Nucleus accumbens (tissue), 56 donors: ENCODE results near the gene CAPN5.
A peak's percentile ranks its signal among the peaks of the same experiment; 100 is the strongest.

Source experiments
- DNase-seq, 56 donors: peaks; one replicate each; lab custom pipeline; 2025; lab: John Stamatoyannopoulos, UW

Gene CAPN5

GRCh38 chr11:77127235-77127911, 60.6 kb downstream of the CAPN5 start:
- DNase-seq = peak in 43 of 56 donors; percentile 13 to 77 (median 55)

DNA sequence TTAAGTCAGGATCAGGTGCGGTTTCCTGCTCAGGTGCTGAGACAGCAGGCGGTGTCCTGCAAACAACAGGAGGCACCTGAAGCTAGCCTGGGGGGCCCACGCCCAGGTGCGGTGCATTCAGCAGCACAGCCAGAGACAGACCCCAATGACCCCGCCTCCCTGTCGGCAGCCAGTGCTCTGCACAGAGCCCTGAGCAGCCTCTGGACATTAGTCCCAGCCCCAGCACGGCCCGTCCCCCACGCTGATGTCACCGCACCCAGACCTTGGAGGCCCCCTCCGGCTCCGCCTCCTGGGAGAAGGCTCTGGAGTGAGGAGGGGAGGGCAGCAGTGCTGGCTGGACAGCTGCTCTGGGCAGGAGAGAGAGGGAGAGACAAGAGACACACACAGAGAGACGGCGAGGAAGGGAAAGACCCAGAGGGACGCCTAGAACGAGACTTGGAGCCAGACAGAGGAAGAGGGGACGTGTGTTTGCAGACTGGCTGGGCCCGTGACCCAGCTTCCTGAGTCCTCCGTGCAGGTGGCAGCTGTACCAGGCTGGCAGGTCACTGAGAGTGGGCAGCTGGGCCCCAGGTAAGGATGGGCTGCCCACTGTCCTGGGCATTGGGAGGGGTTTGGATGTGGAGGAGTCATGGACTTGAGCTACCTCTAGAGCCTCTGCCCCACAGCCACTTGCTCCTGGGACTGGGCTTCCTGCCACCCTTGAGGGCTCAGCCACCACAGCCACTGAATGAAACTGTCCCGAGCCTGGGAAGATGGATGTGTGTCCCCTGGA, 61.3 kb downstream of the CAPN5 start, which contains the start of gene MYO7A:
TSS of gene MYO7A (plus strand) at position 327 of the 772 bp plus-strand sequence. CDS start 2,389 bp downstream, outside the sequence.
- peak in 48 of 56 donors; percentile 18 to 86 (median 38) for DNase-seq

DNA sequence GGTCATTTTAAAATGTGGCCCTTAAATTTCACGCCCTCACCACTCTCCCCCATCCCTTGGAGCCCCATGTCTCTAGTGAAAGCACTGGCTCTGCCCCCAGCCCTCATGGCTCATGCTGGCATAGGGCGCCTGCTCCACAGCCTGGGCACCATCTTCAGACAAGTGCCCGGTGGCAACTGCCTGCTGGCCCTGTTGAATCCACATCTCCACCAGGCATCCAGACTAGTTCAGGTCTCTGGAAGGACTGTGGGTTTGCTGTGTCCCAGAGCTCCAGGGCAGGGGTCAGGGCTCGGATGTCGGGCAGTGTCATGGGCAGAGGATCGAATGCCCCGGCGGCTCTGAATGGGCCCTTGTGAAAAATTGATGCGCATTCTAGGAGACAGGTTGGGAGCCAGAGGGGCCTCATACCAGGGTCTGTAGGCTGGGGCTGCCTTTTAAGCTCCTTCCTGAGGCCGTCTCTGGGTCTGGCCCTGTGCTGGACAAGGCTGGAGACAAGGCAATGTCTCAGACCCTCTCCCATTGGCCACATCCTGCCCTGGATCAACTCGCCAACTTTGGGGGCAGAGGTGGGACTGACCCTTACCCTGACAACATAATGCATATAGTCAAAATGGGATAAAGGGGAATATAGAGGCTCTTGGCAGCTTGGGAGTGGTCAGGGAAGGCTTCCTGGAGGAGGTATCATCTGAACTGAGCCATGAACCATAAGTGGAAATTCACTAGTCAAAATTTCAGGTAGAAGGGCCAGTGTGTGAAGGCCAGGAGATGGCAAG, 62.5 kb downstream of the CAPN5 start:
- no peak for DNase-seq

DNA sequence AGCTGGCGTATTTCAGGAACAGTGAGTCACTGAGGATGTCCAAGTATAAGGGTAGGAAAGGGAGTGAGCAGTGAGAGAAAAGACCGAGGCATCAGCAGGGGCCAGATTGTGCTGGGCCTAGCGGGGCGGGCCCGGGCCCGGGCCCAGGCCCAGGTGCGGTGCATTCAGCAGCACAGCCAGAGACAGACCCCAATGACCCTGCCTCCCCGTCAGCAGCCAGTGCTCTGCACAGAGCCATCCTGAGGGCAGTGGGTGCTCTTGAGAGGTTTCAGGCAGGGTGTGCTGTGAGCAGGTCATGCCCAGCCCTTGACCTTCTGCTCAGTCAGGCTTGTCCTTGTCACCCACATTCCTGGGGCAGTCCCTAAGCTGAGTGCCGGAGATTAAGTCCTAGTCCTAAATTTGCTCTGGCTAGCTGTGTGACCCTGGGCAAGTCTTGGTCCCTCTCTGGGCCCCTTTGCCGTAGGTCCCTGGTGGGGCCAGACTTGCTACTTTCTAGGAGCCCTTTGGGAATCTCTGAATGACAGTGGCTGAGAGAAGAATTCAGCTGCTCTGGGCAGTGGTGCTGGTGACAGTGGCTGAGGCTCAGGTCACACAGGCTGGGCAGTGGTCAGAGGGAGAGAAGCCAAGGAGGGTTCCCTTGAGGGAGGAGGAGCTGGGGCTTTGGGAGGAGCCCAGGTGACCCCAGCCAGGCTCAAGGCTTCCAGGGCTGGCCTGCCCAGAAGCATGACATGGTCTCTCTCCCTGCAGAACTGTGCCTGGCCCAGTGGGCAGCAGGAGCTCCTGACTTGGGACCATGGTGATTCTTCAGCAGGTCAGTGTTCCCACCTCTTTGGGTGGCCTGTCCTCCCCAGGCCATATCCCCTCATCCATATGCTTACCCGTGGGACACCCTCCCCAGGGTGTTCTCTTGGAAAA, 63.3 kb downstream of the CAPN5 start:
- DNase-seq = no peak

DNA sequence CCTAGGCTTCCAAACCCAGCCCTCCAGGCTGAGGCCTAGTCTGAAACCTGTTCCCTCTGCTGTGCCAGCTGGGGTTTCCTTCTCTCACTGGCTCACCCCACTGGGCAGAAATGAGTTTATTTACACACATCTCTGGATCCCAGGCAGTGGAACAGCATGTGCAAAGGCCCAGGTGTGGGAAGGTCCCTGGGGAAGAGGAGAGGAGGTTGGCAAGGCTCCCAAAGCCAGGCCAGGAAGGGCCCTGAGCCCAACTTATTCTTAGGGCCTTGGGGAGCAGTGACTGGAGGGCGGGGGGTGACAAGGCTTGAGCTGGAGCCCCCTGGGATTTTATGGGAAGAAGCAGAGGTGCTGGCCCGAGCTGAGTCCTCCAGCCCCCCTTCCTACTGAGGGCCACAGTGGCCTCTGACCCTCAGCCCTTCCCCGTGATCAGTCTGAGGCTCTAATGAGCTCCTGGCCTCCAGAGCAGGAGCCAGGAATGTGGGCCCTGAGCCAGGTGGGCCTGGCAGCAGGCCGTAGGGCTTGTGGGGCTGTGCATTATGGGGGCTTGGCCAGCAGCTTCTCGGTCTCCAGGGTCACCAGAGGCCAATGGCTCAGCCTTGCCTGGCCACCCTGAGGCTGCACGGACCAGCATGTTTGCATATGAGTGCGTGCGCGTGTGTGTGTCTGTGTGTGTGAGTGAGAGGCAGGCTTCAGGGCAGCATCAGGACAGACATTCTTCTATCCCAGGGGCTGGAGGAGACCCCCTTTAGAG, 64.2 kb downstream of the CAPN5 start:
- DNase-seq = peak in 25 of 56 donors; percentile 4 to 55 (median 26)

GRCh38 chr11:77131560-77131959, 64.8 kb downstream of the CAPN5 start:
- DNase-seq = no peak

DNA sequence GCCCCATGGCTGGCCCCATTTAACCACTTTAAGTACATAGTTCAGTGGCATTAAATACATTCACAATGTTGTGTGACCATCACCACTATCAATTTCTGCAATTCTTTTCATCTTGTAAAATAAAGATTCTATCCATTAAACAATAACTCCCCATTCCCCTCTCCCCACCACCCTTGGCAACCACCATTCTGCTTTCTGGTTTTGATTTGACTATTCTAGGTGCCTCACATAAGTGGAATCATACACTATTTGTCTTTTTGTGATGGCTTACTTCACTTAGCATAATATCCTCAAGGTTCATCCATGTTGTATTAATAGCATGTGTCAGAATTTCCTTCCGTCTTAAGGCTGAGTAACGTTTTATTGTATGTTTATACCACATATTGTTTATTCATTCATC, 68.3 kb downstream of the CAPN5 start:
- no peak for DNase-seq

DNA sequence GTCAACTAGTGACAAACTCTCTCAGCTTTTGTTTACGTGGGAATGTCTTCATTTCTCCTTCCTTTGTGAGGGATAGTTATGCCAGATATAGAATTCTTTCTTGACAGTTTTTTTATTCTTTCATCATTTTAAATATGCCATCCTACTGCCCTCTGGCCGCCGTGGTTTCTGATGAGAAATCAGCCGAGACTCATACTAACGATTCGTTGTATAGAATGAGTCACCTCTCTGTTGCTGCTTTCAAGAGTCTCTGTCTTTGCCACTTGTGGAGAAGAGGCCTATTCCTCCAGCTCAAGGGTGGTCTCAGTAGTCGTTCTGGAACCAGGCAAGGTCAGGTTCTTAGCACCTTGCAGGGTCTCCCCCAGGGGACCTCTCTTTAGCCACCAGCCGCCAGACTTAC, 69.3 kb downstream of the CAPN5 start:
- DNase-seq = no peak

- DNase-seq = no peak
These were observed 70.1 kb downstream of the CAPN5 start for GRCh38 chr11:77136784-77137420.

DNA sequence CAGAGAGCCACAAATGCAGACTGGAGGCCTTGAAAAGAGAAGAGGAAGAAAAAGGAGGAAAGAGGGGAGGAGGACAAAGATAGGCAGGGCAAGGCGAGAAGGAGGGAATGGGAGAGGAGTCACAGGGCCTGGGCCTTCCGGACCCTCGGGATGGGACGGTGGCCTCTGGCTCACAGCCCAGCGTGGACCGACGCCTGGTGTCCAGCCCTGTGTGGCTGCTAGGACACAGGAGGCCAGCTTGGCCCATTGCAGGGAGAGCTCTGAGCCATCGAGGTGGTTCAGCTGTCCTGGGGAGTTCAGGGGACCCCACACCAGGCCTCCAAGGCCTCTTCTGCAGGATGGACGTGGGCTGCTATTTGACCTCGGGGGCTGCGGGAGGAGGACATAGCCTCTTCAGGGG, 70.7 kb downstream of the CAPN5 start:
- no peak for DNase-seq

- no peak for DNase-seq
These were observed 71.4 kb downstream of the CAPN5 start for GRCh38 chr11:77138106-77138649.

DNA sequence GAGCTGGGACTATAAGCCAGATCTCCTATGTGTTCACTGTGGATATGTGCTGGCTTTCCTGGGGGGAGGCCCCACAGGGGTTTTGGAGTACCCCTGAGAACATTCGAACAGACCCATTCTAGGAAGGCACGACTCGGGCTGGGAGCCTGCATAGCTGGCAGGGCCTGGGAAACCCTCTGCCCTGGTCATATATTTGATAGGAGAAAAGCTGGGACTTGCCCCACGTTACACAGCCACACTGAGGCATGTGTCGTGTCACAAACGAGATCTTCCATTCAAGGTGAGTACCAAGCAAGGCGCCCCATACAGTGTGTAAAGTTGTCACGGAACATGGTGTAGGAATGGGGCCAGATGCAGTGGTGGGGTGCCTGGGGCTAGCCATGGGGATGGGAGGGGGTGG, 72.4 kb downstream of the CAPN5 start:
- DNase-seq = no peak

DNA sequence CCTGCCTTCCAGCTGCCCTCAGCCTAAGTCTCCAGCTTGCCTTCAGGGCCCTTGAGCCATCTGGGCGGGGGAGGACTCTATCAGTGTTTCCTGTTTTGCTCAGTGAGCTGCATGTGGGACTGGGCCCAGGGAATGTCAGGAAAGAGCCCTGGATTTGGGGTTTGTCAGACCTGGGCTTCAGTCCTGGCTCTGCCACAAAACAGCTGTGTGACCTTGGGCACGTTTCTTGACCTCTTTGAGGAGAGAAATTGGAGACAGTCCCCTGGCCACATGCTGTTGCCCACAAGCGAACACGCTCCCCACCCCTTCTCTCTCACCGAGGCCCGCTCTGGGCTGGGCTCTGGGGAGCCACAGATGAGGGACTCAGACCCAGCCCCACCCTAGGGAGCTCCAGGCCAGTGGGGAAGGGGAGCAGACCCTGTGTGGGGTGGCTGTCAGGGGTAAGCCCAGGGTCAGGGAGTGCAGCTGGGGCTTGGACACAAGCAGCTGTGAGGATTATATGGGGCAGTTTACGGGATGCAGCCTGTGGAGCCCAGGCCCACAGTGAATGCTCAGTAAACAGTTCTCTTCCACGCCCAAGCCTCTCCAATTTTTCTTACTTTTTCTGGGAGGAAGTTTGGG, 73.6 kb downstream of the CAPN5 start:
- DNase-seq = no peak

- no peak for DNase-seq
These were observed 74.3 kb downstream of the CAPN5 start for GRCh38 chr11:77141034-77141433.

- no peak for DNase-seq
These were observed 74.7 kb downstream of the CAPN5 start for GRCh38 chr11:77141475-77141874.

GRCh38 chr11:77142091-77142975, 75.6 kb downstream of the CAPN5 start:
- no peak for DNase-seq

DNA sequence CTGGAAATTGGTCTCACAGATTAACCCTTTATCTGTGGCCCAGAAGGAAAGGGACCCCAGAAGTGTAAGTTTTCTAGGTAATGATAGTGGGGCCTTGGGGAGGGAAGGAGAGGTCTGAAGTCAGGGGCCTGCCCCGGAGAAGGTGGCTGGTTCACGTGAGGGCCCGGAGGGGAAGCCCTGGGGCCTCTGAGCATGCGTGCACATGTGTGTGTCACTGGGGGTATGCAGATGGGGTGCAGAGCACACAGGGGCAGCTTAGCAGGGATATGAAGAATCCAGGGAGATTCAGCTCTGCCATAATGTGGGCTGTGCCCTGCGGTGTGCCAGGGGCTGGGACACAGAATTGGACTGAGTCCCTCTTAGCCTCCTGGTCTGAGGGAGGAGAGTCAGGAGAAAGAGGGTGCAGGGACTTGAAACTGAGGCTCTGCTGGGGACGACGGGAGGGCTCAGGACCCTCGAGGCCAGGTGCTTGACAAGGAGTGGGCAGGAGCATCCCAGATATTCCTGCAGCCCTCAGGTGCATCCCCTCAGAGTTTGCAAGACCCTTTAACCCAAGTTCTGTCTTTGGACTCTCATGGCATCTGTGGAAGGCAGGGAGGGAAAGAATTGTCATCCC, 76.7 kb downstream of the CAPN5 start:
- no peak for DNase-seq
